GM18868 (cell line): ENCODE results near the gene MYL5.
"Not testable (repeated sequence)": the region's sequence is repeated elsewhere in the genome, so short reads cannot be mapped to it uniquely, and the experiment has no call there.

Source experiments
- ATAC-seq: cut with Tn5 transposase; IDR thresholded peaks from one replicate; pipeline ENCODE4 v1.9.1; 2021; ENCODE audit warnings: mild to moderate bottlenecking, moderate library complexity; ENCODE audit not compliant: unreplicated experiment

MYL5 gene, protein sequence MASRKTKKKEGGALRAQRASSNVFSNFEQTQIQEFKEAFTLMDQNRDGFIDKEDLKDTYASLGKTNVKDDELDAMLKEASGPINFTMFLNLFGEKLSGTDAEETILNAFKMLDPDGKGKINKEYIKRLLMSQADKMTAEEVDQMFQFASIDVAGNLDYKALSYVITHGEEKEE

DNA sequence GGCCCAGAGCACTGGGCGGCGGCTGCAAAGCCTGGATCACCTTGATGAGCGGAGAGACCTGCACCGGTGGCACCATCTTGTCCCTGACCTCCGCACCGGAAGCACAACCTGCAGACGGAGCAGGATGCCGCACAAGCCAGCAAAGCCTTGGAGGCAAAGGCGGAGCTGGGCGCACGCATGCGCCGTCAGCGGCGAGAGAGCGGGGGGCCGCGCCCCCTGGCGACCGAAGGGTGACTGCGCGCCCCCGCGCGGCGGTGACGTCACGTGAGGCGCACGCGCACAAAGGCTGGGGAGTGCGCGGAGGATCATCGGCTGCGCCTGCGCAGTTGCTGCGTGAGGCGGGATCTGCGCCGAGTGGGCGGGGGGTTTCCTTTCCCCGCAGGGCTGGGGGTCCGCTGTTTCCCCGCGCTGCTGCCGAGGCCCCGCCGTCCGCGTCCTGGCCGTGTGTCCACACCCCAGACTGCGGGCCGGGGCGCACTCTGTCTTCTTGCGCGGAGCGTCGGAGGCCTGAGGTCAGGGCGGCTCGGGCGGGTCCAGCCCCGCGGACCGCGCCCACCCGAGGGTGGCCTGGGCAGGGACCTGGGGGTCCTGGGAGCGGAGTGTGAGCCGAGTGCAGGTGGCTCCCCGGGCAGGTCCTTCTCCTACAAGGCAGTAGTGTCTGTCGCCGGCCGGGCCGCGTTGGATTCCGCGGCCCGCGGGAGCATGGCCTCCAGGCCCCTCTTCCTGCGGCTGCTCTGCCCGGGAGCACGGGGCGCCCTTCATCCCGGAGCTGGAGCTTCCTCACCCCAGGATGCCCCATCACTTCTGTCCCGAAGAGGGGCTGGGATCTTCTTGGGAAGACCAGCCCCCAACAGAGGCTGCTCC lies at the start of gene MYL5, which contains the start of gene ATP5ME:
Gene MYL5, plus strand, starts transcription at position 371 of the 864 bp plus-strand sequence. CDS start 3,485 bp downstream, outside the sequence.
Gene ATP5ME, minus strand, starts transcription at position 105 of the 864 bp plus-strand sequence. Its CDS starts 29 bp downstream, at position 76.
- peak; percentile 76 for ATAC-seq

DNA sequence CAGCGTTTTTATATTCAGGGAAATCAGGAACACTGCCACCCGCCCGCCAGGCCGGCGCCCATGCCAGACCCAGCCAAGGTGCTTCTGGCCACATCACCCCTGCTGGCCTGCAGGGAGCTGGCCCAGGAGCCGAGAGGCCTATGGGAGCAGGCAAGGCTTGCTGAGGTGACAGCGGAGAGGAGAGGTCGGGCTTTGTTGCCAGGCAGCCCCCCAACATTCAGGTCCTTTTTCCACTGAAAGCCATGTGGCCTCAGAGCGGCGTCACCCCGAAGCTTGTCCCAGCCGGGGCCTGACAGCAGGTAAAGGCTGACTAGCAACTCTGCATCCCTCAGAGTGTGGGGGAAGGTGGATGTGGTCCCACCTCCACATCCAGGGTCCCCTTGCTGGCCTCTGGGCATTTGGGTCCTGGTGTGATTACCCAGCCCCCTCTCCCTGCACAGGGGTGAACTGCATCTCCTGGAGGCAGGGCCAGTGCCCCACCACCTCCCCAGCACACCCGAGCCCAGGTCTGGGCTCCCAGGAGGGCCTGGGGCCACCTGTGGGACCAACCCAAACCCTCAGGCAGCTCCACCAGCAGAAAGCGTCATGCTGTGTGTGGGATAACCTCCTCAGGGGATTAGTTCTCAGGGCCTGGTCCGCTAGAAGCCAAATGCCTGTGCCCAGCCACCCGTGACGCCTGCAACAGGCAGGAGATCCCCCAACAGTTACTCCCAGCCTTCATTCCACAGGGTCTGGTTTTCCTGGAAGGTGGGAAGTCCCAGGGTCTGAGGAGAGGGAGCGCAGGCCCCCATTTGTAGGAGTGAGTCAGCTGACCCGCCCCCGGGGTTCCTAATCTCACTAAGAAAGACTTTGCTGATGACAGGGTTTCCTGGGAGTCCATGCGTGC lies 49.4 kb upstream of the MYL5 start, which contains the start of gene PDE6B:
Gene PDE6B, plus strand, starts transcription at position 869 of the 886 bp plus-strand sequence. CDS start 54 bp downstream, outside the sequence.
- no peak for ATAC-seq

DNA sequence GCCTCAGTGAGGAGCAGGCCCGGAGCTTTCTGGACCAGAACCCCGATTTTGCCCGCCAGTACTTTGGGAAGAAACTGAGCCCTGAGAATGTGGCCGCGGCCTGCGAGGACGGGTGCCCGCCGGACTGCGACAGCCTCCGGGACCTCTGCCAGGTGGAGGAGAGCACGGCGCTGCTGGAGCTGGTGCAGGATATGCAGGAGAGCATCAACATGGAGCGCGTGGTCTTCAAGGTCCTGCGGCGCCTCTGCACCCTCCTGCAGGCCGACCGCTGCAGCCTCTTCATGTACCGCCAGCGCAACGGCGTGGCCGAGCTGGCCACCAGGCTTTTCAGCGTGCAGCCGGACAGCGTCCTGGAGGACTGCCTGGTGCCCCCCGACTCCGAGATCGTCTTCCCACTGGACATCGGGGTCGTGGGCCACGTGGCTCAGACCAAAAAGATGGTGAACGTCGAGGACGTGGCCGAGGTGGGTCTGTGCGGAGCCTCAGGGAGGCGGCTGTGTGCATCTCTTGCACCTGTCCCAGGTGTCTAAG lies 48.6 kb upstream of the MYL5 start:
- no peak for ATAC-seq

DNA sequence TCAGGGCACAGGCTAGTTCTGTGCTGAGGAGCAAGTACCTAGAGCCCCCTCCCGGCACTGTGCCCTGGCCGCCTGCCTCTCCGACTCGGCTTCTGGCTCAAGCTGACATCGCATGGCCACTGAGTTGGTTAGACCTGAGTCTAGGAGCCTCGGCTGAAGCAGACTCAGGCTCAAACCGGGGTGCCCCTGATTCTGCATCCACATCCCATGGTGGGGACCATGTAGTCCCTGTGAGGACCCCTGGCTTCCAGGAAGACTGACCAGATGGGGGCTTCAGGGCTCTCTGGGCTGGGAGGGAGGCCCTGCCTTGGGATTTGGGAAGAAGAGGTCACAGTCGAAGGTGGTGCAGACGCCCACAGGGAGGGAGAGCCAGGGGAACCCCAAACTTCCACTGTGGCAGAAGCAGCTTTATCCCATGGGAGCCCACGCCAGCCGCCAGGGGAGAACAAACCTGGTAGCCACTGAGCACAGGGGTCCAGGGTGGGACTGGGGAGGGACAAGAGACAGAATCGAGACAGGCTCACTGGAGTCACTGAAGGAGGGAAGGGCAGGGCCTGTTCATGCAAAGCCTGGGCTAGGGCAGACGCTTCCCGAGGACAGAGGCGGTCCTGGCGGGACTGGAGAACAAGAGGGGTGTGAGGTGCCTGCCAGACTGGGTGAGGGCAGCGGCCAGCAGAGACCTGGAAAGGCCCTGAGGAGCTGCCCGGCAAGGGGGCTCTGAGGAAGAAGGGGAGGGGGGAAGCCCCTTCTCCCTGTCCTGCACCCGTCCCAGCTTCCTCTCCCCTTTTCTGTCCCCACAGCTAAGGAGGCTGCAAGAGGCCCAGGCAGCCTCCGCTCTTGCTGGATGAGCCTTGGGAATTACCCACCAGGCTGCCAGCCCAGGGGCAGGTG lies 47.9 kb upstream of the MYL5 start:
- ATAC-seq: no peak

DNA sequence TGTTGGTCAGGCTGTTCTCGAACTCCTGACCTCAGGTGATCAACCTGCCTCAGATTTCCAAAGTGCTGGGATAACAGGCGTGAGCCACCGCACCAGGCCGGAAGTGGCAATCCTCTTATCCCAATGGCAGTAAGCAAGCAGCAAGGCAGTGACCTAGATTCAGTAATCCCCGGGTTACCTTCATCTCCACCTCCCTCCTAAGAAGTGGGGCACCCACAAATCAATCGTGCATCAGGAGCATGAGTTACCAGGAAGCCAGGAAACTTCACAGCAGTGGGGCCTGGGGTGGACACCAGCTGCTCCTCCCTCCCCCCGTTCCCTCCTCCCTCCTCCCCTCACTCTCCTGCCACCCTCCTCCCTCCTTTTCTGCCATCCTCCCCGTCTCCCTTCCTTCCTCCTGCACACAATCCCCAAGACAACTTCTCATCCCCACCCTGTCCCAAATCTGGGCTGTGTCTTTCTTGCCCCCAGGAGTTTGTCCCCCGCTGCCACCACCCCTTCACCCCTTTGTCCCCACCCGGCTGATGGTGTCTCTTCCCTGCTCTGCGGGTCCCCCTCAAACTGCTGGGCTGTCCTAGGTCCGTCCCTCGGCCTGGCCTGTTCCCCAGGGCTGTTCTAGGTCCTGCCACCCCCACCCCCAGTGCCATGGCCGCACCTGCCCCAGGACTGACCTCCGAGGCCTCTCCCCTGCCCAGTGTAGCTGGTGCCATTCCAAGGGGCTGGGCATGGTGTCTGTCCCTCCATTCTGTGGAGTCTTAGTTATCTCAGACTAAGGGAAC lies 46.8 kb upstream of the MYL5 start:
- no peak for ATAC-seq

DNA sequence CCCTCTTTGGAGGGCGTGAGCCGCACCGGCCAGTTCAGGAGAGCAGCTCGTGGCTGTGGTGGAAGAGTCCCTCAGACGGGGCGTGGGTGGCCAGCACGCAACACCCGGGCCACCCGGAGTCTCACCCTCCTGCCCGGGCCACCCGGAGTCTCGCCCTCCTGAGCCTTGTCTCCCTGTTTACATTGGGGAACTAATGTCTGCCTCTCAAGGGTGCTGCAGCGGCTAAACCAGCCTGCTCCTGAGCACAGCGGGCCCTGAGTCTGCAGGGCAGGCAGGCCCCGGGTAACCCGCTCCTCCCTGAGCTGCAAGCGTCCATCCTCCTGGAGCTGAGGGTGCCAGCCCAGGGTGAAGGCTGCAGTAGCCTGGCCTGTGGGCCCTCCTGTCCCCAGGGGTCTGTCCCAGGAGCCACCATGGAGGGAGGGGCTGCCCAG lies 46.0 kb upstream of the MYL5 start:
- ATAC-seq: no peak

DNA sequence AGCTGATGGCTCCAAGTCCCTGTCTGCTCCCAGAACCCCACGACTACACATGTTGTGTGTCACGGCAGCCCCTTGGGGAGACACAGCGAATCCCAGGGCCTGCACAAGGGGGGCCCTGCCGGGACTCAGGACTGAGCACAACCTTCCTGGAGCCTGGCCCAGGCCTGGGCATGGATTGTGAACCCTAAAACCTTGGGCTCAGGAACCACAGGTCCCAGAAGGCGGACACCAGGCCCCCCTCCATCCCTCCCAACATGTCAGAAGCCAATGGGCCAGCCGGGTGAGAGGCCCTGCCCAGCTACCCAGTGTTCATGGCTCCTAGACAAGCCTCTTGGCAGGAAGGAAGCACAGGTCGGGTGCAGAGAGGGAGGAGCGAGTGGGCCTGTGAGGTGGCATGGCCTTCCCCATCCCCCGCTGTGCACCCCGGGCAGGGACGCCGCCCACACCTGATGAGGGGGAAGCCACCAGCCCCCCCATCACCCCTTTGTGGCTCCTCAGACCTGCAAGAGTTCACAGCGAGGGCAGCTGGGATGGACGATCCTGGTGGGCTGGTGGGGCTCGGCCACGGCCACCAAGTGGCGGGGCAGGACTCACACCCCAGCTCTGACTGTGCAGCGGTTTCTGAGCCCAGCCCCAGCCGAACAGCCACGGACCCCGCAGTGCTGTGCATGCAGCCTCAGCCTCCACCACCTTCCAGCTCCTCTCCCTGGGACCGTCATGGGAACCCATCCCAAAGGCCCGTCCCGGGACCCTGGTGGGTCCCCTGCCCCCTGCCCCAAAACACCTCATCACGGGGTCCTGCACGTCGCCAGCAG lies 45.3 kb upstream of the MYL5 start:
- no peak for ATAC-seq

DNA sequence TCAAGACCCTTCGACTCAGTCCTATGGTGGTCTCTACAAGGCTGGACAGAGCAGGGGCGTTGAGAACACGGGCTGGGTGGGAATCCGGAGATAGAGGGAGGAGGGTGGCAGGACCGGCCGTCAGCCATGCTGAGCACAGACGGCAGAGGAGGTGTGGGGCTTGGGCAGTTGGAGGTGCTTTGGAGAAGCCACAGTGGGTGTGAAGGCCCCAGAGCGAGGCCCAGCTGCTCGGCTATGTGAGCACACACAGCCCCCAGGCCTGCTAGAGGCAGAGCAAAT lies 44.8 kb upstream of the MYL5 start:
- ATAC-seq: no peak

DNA sequence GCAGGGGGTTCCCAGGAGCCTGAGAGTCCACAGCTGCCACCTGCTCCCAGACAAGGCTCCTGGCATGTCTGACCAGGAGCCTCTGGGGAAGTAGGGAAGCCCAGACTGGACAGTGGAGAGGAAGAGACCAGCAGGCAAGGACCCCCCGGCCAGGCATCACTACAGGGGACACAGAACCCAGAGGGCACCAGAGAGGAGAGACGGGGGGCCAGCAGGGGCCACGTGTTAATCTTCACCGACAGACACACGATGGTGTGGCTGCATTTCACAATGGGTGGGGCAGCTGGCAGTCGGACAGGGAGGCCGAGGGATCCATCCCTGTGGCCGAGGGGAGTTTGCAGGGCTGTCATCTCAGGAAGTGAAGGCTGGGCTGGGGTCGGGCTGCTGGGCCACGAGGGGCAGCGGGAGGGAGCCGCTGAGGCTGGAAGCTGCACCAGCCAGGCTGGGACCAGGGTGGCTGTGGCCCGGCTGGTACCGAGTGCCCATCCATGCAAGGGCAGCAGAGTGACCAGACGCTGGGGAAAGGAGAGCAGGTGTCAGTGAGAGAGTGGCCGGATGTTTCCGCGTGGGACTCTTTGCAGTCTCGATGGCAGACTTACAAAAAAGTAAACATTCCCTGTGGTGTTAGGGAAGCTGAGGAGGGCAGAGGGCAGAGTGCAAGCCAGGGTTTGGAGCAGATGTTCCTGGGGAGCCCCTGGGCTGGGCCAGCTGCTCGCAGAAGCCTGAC lies 44.3 kb upstream of the MYL5 start:
- ATAC-seq: no peak

DNA sequence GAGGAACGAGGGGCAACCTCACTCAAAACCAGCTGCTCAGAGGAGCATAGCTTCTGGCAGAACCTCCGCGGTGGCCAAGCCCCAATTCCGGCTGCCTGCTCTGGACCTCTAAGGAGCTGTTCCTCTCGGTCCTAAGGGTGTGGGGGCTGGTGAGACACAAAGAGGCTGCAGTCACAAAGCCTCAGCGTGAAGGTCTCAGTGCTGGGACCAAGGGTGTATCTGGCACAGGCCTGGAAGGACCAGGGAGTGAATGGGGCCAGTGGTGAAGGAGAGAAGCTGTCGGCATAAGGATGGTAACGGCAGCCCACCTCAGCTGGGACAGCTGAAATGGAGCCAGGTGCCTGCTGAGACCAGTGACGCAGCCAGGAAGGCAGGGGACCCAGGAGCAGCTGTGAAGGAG lies 43.7 kb upstream of the MYL5 start:
- no peak for ATAC-seq

DNA sequence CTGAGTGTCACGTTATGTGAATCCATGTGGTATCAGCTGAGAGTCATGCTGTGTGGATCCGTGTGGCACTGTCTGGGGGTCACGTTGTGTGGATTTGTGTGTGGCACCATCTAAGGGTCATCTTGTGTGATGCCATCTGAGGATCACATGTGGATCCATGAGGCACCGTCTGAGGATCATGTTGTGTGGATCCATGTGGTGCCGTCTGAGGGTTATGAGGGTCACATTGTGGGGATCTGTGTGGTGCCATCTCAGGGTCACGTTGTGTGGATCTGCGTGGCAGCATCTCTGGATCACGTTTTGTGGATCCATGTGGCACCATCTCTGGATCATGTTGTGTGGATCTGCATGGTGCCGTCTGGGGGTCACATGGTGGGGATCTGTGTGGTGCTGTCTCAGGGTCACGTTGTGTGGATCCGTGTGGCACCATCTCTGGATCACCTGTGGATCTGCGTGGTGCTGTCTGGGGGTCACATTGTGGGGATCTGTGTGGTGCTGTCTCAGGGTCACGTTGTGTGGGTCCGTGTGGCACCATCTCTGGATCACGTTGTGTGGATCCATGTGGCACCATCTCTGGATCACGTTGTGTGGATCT lies 42.0 kb upstream of the MYL5 start:
- ATAC-seq: no peak

DNA sequence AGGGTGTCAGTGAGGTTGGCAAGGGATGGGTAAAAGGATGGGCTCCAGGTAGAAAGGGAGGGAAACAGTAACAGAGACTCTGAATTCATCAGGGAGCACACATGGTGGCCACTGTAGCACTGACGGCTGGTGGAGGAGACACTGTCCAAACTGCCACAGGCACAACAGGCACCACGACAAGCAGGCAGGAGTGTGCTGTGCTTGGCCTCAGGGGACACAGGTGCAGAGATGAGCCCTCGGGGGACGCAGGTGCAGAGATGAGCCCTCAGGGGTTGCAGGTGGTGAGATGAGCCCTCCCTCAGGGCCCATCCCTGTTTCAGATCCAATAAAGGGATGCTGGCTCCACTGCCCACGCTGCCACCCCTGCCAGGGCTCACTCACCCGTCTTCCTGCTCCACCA lies 41.4 kb upstream of the MYL5 start:
- ATAC-seq: no peak

DNA sequence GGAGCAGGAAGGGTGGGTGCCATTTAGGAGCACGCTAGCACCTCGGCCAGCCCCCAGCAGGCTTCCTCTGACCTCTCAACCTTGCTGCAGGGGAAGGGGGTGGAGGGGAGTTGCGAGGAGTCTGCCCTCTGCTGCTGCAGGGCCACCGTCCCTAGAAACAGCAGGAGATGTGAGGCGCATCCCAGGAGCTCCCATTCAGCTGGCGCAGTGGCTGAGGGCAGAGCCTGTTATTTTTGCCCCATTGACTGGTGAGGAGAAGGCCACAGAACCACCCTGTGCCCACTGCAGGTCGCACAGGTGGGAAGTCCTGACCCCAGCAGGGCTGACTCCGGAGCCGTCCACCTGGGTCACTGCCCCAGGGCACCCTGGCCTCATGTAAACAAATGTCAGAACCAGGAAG lies 40.9 kb upstream of the MYL5 start:
- ATAC-seq: no peak

DNA sequence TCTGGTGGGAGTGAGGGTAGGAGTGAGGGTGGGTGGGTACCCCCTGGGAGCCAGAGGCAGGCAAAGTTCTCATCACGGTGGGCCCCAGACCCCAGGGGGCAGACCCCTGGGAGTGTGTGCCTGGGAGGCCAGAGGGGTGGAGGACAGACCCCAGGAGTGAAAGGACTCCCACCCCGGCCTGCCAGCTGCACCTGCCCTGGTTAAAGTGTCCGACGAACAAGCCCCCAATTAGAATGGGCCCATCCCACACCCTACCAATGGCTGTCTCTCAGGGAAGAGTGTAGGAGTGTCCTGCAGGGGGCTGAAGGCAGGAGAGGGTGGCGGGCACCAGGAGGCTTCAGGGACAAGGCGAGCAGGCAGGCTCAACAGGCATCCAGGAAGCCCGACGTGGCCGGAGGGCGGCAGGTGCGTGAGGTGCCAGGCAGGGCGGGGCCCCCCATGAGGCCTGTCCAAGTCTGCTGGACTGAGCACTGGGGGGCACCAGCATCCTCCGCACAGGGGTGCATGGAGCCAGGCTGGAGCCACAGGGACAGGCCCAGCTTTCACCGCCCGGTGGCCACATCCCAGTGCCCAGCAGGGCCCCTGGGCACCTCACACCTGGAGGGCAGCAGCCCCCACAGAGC lies 40.3 kb upstream of the MYL5 start:
- ATAC-seq: no peak

DNA sequence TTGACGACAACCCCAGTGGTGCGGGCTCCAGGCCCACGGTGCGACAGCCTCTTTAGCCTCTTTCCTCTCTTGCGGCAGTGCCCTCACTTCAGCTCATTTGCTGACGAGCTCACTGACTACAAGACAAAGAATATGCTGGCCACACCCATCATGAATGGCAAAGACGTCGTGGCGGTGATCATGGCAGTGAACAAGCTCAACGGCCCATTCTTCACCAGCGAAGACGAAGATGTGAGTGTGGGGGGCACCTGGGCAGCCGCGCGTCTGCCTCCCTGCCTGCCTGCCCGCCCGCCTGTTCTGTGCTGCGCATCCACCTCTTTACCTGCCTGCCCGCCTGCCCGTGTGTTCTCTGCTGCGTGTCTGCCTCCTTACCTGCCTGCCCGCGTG lies 39.8 kb upstream of the MYL5 start:
- no peak for ATAC-seq

DNA sequence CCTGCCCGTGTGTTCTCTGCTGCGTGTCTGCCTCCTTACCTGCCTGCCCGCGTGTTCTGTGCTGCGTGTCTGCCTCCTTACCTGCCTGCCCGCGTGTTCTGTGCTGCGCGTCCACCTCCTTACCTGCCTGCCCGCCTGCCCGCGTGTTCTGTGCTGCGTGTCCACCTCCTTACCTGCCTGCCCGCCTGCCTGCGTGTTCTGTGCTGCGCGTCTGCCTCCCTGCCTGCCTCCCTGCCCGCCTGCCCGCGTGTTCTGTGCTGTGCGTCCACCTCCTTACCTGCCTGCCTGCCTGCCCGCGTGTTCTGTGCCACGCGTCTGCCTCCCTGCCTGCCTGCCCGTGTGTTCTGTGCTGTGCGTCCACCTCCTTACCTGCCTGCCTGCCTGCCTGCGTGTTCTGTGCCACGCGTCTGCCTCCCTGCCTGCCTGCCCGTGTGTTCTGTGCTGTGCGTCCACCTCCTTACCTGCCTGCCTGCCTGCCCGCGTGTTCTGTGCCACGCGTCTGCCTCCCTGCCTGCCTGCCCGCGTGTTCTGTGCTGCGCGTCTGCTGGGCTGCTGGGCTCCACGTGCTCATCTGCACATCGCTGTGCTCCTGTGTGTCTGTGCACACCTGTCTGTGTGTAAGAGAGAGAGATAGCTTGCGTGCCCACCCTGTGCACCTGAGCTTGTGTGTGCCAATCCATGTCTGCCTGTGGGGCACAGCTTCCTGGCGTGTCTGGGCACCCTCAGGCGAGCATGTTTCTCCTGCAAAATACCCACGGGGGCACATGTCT lies 39.1 kb upstream of the MYL5 start:
- ATAC-seq: not testable (repeated sequence)
